LNCAP (cell line): ENCODE results near the gene MBP.

Experiments used
- TF ChIP-seq, protein P1 (sequence below): fragments of 450-650 bp; IDR thresholded peaks from 2 replicates; pipeline ENCODE4 v1.5.1; 2017; ENCODE audit warnings: mild to moderate bottlenecking

Gene MBP

DNA sequence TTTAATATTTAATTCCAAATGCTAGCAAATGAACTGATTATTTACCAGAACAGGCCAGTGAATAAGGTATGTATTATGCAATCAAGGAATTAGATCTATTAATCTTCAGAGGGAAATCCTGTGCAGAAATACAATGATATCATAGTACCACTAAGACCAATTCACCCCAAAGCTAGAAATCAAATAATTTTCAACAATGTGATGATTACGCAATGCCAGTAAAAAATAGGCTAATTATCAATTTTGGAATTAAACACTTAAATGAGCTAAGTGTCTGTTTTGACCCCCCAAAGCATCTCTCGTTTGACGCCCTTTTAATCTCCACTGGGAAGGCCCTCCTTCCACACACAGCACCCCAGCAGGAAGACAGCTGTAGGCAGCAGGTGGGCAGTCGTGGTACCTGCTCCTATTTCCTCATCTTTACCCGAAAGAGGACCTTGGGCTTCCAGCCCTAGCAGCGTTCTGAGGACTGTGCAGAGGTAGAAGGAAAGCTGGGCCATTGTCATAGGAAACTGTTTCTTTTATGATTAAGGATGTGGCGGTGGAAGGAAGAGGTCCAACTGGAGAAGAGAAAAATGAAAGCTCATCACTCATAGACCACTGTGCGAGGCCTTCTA is 84.7 kb downstream of the MBP start:
- TF ChIP-seq, protein P1, sequence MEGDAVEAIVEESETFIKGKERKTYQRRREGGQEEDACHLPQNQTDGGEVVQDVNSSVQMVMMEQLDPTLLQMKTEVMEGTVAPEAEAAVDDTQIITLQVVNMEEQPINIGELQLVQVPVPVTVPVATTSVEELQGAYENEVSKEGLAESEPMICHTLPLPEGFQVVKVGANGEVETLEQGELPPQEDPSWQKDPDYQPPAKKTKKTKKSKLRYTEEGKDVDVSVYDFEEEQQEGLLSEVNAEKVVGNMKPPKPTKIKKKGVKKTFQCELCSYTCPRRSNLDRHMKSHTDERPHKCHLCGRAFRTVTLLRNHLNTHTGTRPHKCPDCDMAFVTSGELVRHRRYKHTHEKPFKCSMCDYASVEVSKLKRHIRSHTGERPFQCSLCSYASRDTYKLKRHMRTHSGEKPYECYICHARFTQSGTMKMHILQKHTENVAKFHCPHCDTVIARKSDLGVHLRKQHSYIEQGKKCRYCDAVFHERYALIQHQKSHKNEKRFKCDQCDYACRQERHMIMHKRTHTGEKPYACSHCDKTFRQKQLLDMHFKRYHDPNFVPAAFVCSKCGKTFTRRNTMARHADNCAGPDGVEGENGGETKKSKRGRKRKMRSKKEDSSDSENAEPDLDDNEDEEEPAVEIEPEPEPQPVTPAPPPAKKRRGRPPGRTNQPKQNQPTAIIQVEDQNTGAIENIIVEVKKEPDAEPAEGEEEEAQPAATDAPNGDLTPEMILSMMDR = no peak

DNA sequence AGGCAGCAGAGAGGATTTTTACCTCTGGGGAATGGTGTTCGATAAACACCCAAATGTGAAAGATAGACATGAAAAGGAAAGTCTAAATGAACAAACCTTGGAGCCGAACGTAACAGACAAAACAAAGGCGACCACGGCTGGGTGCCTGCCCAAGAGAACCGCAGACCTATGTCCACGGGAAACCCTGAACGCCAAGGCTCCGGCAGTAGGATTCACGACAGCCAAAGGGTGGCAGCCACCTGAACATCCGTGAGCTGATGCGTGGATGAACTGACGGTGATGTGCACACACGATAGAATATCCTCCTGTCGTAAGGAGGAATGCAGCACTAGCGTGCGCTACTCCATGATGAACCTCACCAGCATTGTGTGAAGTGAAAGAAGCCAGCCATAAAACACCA is 85.6 kb downstream of the MBP start:
- TF ChIP-seq, protein P1 = no peak

DNA sequence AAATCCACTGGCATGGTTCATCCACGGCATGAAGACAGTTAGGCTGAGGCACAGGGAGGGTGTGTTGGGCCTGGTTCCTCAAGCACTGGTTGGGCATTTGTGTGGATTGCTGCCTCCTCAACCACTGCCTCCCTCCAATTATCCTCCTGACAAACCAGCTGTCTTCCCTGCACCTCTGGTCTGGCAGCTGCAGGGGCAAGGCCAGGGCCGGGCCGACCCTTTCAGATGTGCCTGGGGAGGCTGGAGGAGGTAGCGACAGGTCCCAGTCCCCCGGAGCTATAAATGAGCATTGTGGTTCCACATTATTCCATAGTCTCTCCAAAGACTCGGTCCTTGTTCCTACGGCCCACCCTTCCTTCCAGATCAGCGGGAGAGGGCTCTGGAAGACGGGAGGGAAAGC is 86.2 kb downstream of the MBP start:
- TF ChIP-seq, protein P1 = no peak

DNA sequence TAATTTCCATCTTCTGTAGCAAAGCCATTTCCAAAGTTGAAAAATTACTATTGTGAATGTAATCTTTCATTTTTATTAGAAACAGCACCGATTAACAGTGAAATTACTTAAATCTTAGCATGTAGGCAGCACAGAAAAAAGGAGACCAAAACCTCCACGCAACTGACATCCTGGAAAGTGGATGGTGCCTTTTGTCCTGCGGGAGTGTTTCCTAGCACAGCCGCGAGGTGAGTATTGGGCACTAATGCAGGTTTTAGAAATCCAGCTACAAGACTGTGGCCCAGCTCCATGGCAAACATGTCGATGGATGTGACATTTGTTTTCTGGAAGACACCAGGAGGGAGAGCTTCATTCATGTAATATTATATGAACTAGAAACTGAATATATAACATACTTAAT is 86.9 kb downstream of the MBP start:
- TF ChIP-seq, protein P1 = no peak

DNA sequence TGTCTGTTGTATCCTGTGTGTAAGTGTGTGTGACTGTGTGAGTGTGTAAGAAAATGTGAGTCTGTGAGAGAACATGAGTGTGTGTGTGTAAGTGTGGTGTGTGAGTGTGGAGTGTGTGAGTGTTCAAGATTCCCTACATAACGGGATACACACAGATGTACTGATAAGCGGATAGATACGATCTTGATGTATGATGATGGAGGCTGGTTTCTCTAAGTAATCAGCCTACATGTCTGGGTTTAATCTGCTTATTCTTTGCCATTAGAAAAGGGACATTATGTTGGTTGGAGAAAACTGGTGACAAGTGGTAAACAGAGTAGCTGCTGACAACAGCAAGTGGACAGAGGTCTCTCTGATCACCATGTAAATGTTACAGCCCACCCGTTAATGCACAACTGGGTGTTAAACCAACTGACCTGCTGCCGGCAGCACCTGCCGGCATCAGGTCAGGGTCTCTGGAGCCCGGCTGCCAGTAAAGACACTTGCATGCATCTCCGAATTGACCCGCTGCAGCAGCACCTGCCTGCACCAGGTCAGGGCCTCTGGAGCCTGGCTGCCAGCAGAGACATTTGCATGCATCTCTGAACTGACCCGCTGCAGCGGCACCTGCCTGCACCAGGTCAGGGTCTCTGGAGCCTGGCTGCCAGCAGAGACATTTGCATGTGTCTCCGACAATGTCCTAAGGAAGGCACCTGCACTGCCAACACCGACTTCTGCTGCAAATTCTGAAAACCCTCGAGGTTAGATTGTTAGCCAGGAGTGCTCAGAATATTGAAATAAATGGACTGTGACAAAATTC is 87.5 kb downstream of the MBP start:
- TF ChIP-seq, protein P1 = no peak

DNA sequence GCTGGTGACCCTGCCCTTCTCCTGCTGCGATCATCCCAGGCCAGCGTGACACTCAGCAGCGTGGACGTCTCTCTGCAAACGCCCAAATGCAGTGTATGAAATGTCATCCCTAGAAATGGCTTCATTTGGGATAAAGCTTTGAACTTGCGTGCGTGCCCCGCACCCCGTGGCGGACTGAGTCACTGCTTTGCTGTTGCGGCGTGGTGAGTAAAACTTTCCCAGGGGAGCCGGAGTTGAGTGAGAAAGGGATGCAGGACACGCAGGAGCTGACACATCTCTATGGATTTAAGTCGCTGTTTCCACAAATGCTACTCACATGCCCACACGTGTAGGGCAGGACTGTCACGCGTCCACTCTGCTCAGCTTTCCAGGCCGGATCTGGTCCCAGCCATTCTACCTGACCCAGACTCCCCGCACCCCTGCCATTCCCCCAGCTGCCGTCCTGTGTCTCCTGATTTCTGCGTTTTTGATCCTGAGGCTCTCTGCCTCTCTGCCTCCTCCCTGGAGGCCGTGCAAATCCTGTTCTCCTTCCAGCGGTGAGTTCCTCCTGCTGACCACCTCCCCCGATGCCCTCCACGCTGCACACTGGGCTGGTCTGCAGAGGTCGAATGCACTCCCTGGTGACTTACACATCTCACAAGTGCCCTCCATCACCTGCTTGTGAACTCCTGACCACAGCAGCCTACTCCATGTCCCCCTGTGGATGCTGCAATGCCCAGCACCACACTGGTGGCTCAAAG is 88.9 kb downstream of the MBP start:
- TF ChIP-seq, protein P1 = no peak

DNA sequence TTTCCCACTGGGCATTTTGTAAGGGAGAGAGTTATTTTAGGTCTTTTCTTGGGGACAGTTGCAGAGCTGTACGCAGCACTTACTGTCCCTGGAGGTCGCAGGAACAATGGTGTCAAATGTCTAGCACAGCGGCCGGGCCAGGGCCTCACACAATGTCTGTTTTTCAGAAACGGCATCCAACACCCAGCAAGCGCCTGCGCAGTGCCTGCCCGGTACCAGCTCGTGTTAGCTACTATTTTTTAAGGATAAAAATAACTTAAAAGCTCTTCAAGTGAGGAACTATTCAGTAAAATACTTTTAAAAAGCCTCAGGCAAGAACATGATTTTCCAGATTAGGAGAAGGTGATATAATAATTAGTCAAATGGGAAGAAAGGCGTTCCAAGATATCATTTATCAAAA is 90.0 kb downstream of the MBP start:
- TF ChIP-seq, protein P1 = no peak
